ENCODE results near the gene ADAMTSL1. TPM values are rescaled to one million over a fixed set of nuclear protein-coding genes. Genes with fewer than 3 reads are reported as not detected.

The ADAMTSL1 gene
- total RNA-seq, 1 experiment from 2014 or later: not detected

DNA sequence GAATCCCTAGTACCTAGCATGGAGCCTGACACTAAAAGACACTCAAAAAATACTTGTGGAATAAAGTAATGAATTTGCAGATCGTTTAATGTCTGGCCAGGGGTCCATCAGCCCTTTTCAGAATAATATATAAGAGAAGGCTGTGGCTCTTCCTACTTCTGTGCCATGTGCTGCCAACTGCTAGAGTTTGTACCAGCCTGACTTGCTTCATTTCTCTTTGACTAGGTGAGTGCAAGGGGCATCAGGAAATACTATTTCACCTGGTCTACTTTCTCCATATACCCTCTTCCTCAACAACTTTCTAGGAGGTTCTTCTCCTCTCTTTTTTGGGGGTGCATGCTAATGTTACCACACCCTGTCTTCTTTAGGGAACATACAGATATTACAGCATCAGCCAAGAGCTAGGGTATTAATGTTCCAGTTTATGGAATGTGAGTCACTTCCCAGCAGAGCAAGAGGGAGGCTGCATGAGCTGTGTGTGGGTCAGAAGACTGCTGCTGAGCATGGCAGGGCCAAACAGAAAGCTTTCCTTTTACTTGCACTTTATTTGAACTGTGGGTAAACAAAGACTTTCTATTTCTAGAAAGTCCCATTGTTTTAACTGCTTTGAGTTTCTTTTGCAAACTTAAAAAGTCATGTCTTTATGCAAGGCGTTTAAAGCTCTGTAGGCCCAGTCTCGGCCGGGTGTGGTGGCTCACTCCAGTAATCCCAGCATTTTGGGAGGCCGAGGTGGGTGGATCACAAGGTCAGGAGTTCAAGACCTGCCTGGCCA is 158.9 kb downstream of the ADAMTSL1 start (continued):
- TF ChIP-seq, protein P1, sequence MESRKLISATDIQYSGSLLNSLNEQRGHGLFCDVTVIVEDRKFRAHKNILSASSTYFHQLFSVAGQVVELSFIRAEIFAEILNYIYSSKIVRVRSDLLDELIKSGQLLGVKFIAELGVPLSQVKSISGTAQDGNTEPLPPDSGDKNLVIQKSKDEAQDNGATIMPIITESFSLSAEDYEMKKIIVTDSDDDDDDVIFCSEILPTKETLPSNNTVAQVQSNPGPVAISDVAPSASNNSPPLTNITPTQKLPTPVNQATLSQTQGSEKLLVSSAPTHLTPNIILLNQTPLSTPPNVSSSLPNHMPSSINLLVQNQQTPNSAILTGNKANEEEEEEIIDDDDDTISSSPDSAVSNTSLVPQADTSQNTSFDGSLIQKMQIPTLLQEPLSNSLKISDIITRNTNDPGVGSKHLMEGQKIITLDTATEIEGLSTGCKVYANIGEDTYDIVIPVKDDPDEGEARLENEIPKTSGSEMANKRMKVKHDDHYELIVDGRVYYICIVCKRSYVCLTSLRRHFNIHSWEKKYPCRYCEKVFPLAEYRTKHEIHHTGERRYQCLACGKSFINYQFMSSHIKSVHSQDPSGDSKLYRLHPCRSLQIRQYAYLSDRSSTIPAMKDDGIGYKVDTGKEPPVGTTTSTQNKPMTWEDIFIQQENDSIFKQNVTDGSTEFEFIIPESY (IDR thresholded peaks at IDR 0.05; ENCODE audit: extremely low read depth, insufficient replicate concordance, low read length): no peak
- TF ChIP-seq EZH2 (IDR thresholded peaks at IDR 0.05): no peak
- TF ChIP-seq JUND (IDR thresholded peaks at IDR 0.05): no peak
- TF ChIP-seq, protein P2, sequence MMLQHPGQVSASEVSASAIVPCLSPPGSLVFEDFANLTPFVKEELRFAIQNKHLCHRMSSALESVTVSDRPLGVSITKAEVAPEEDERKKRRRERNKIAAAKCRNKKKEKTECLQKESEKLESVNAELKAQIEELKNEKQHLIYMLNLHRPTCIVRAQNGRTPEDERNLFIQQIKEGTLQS (IDR thresholded peaks at IDR 0.05): no peak

DNA sequence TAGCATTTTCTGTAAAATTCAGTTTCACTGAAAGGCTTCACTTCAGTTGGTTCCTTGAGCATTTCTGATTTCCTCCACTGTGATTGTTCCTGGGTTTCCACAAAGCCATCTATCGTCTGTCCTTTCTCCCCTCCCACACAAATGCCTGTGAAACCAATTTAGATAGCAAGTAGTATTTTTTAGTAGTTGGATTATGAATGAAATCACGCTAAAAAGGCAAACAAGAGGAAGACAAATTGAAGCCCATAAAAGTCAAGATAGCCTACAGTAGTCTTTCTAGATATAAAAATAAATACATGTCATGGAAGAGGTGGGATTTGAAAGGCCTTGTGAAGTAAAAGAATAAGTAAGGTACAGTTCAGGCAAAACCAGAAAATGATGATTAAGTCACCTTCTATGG is 162.8 kb downstream of the ADAMTSL1 start:
- DNase-seq (ENCODE audit: low read depth, low spot score): no peak
- H4K20me1 ChIP-seq (ENCODE audit: insufficient read depth): no peaks in the 10 kb centered on the region
- ATAC-seq: no peak
- no peak overlapping the region for H3K9ac ChIP-seq (ENCODE audit: low read length)
- H3K27me3 ChIP-seq (ENCODE audit: insufficient read depth, low read length): 0 out of 2 replicates have a peak, but pooled peaks cover 2% of the 10 kb centered on the region
- H2AFZ ChIP-seq (ENCODE audit: low read depth, low read length, poor library complexity, severe bottlenecking): no peak overlapping the region
- CTCF ChIA-PET: no interaction called here
- no TSS peak for BruUV-seq (replicated peaks)
- RAD21 ChIA-PET (ENCODE audit: low non-redundant PET in 1 of 2, low total read pairs in 2 of 2, uncharacterized antibody in 2 of 2, unreplicated experiment in 2 of 2): no interaction called here
- H3K4me3 ChIP-seq (replicated peaks in 1 of 2; ENCODE audit: low read depth in 1 of 2, low read length in 2 of 2): no peak overlapping the region
- TF ChIP-seq, protein P1 (IDR thresholded peaks at IDR 0.05; ENCODE audit: extremely low read depth, insufficient replicate concordance, low read length): no peak
- no peak for TF ChIP-seq FOSL1 (IDR thresholded peaks at IDR 0.05; ENCODE audit: low read depth)
- no peak for TF ChIP-seq RAD21 (IDR thresholded peaks at IDR 0.05; ENCODE audit: low read depth)
- no peak for TF ChIP-seq ELF1 (IDR thresholded peaks at IDR 0.05; ENCODE audit: borderline replicate concordance, low read depth)
- TF ChIP-seq YY1 (IDR thresholded peaks at IDR 0.05; ENCODE audit: extremely low read depth, insufficient replicate concordance, low read depth, low read length): no peak
- TF ChIP-seq JUND (IDR thresholded peaks at IDR 0.05): no peak
- TF ChIP-seq, protein P3, sequence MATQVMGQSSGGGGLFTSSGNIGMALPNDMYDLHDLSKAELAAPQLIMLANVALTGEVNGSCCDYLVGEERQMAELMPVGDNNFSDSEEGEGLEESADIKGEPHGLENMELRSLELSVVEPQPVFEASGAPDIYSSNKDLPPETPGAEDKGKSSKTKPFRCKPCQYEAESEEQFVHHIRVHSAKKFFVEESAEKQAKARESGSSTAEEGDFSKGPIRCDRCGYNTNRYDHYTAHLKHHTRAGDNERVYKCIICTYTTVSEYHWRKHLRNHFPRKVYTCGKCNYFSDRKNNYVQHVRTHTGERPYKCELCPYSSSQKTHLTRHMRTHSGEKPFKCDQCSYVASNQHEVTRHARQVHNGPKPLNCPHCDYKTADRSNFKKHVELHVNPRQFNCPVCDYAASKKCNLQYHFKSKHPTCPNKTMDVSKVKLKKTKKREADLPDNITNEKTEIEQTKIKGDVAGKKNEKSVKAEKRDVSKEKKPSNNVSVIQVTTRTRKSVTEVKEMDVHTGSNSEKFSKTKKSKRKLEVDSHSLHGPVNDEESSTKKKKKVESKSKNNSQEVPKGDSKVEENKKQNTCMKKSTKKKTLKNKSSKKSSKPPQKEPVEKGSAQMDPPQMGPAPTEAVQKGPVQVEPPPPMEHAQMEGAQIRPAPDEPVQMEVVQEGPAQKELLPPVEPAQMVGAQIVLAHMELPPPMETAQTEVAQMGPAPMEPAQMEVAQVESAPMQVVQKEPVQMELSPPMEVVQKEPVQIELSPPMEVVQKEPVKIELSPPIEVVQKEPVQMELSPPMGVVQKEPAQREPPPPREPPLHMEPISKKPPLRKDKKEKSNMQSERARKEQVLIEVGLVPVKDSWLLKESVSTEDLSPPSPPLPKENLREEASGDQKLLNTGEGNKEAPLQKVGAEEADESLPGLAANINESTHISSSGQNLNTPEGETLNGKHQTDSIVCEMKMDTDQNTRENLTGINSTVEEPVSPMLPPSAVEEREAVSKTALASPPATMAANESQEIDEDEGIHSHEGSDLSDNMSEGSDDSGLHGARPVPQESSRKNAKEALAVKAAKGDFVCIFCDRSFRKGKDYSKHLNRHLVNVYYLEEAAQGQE (IDR thresholded peaks at IDR 0.05; ENCODE audit: low read depth): no peak
- TF ChIP-seq SP1 (IDR thresholded peaks at IDR 0.05; ENCODE audit: low read depth): no peak
- TF ChIP-seq, protein P4, sequence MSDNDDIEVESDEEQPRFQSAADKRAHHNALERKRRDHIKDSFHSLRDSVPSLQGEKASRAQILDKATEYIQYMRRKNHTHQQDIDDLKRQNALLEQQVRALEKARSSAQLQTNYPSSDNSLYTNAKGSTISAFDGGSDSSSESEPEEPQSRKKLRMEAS (IDR thresholded peaks at IDR 0.05): no peak
- TF ChIP-seq SRF (IDR thresholded peaks at IDR 0.05; ENCODE audit: low read depth): no peak
- TF ChIP-seq CEBPB (IDR thresholded peaks at IDR 0.05; ENCODE audit: low read depth): no peak
- TF ChIP-seq EGR1 (IDR thresholded peaks at IDR 0.05; ENCODE audit: low read depth): no peak
- TF ChIP-seq POLR2A (IDR thresholded peaks at IDR 0.05; ENCODE audit: borderline replicate concordance, extremely low read depth, insufficient read depth, insufficient read length): no peak
- TF ChIP-seq ZNF274 (IDR thresholded peaks at IDR 0.05; ENCODE audit: low read depth, low read length): no peak
- H3K9me3 ChIP-seq (ENCODE audit: control insufficient read depth in 1 of 2, insufficient read depth in 1 of 2, low read depth in 1 of 2, low read length in 2 of 2): no peaks in the 10 kb centered on the region
- POLR2A ChIA-PET: no interaction called here
- no peak overlapping the region for H3K4me2 ChIP-seq (ENCODE audit: low read length)
- H3K79me2 ChIP-seq (ENCODE audit: insufficient read depth, low read length): no peaks in the 10 kb centered on the region
- no peak overlapping the region for H3K27ac ChIP-seq (ENCODE audit: low read depth, low read length)
- no peaks in the 10 kb centered on the region for H3K36me3 ChIP-seq (ENCODE audit: control insufficient read depth in 1 of 2, insufficient read depth in 2 of 2, low read length in 2 of 2)
- H3K4me1 ChIP-seq (ENCODE audit: control insufficient read depth in 1 of 2, insufficient read depth in 2 of 2, low read length in 2 of 2): no peaks in the 10 kb centered on the region
- intact Hi-C loops (cut with micrococcal nuclease): no loop called here
- H3K9me2 ChIP-seq (ENCODE audit: insufficient read depth): no peaks in the 10 kb centered on the region; the same call in 1 of the 2 replicates
